GM12872 (cell line): Measurements from ENCODE around the gene CEP83.

Experiments used
- TF ChIP-seq, protein P1 (sequence below): IDR thresholded peaks from 3 replicates; pipeline ENCODE4 v1.5.1; 2011; ENCODE audit warnings: low read depth, mild to moderate bottlenecking, low read length, moderate library complexity; ENCODE audit not compliant: insufficient read depth

The CEP83 gene

DNA sequence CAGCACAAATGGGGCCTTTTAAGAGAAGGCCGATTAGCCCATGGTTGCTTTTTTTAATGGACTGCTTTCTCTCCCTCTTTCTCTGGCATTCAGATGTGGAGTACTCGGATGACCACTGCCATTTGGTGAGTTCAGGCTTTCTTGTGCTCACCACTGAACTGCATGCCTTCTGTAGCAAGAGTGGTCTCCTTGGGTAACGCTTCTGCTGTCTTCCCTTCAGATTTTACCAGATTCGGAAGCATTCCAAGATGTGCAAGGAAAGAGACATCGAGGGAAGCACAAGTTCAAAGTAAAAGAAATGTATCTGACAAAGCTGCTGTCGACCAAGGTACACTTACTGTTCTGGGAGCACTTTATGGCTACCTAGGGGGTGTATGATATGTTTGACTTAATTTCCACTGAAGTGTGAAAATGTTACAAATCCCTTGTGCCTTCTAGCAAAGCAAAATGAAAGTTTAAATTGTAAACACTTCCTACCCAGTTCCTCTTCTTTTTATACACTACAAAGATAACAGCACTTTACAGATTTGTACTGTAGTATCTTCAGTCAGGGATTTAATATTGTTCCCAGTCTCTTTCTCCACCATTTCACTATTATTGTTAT, 162.5 kb downstream of the CEP83 start:
- TF ChIP-seq, protein P1, sequence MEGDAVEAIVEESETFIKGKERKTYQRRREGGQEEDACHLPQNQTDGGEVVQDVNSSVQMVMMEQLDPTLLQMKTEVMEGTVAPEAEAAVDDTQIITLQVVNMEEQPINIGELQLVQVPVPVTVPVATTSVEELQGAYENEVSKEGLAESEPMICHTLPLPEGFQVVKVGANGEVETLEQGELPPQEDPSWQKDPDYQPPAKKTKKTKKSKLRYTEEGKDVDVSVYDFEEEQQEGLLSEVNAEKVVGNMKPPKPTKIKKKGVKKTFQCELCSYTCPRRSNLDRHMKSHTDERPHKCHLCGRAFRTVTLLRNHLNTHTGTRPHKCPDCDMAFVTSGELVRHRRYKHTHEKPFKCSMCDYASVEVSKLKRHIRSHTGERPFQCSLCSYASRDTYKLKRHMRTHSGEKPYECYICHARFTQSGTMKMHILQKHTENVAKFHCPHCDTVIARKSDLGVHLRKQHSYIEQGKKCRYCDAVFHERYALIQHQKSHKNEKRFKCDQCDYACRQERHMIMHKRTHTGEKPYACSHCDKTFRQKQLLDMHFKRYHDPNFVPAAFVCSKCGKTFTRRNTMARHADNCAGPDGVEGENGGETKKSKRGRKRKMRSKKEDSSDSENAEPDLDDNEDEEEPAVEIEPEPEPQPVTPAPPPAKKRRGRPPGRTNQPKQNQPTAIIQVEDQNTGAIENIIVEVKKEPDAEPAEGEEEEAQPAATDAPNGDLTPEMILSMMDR, result no peak

DNA sequence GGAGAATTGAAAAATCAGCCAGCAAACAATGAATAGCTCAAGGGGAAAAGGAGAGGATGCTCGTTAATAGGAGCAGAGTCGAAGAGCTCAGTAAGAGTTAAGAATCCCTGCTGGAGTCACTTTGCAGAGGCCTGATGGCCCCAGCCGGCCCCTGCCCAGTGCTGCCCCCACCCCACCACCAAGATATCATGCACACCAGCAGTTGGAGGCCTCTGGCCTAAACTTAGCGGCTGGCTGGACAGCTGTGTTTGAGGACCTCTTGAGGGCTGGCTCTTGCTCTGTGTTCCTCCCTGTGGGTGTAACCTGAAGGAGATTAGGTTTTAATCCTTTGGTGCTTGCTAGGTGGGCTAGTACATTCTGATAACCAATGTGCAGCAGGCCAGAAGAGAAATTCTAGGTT, 169.3 kb downstream of the CEP83 start:
- TF ChIP-seq, protein P1, result no peak

DNA sequence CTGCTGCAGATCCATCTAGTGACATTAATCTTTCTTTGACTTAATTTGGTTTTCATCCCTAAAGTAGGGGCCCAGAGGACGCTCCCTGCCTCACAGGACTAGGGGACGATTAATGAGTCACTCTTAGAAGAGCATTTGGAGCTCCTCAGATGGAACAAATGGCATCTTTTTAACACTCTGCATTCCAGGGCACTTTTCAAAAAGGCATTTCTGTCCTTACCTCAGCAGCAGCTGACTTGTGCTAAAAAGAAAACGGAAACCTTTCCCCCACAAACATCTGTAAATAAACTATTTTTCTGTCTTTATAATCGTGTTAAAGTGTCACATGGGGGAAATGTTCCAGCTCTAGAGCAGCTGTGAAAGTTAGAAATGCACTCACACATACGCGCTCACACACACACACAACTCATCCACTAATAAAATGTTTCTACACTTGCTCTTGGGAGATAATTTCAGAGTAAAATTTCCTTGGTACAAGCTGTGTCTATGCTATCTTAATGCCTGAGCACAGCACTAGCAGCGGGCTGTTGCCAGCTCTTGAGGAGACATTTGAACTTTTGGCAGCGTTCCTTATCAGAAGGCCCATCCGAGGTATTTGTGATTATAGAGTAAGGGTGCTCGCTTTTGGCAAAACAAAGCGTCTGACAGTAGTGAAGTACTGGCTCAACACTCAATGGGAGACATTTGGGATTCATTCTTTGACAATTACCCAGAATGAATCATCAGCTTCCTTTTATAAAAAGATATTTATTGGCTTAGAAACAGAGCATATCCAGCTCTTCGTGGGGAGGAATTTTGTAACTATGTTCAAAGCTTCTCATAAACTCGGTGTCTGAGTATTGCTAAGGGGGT, 170.0 kb downstream of the CEP83 start:
- TF ChIP-seq, protein P1, result no peak

DNA sequence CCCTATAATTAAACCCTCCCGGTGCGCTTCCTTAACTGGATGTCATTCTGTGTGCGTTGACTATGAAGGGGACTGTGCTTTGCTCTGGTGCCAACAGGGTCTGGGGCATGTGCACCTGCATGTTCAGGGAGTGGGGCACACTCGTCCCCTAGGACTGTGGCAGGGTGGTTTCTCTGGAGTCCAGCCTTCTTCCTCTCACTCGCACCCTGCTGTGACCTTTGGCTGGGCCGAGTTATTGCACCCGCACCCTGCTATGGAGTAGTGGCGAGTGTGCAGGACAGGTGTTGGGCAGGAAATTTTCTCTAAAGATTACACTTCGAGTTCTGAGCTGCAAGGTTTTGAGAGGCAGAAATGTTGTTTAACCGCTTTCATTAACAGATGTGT, 172.4 kb downstream of the CEP83 start:
- TF ChIP-seq, protein P1, result no peak

DNA sequence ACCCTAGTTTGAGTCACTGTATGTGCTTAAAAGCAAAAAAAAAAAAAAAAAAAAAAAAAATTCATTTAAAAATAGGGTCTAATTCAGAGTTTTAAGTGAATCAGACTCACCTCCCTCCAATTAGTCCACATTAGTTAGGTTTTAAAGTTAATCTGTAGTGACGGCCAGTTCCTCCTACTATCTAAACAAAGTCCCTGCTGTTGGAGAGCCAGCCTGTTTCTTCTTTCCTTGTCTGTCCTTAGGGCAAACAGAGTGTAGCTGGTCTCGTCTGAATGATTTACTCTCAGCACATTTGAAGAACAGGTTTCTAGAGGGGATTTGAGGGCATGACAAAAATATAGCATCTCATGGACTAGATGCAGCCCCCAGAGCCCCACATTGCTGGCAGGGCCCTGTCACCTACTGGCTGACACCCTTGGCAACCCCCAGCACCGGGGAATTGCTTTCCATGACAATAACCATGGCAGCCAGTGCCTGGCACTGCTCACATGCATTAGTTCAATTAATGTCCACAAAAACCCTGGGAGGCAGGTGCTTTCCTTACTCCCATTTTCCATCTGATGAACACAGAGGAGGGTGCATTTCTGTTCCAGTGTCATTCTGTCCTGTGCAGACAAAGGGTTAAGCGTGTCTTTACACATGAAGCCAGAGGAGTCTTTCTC, 173.0 kb downstream of the CEP83 start:
- TF ChIP-seq, protein P1, result no peak

DNA sequence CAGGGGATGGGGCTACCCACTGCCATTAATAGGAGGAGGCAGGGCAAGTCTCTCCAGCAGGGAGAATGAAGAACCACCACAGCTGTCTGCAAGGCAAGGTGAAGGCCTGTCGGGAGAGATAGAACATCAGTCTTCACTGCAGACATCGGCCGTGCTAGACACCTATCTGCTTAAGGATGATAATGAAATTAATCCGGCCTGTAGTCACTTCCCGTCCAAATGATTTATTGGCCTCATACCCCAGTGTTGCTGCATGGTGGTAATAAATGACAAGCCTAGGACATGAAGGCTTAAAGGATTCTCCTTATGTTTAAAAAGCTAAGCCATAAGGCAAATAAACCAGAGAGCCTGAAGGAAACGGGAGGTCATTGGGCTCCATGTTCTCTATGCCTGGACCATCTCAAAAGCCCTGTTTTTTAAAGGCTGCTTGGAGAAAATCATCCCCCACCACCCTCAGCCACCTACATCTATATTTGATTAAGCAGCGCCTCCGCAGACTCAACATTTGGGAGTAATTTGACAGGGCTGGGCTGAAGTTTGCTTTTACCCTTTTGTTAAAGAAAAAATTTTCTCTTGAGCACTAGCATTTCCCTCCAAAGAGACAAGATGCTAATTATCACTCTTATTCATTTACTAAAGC, 173.6 kb downstream of the CEP83 start:
- TF ChIP-seq, protein P1, result no peak

DNA sequence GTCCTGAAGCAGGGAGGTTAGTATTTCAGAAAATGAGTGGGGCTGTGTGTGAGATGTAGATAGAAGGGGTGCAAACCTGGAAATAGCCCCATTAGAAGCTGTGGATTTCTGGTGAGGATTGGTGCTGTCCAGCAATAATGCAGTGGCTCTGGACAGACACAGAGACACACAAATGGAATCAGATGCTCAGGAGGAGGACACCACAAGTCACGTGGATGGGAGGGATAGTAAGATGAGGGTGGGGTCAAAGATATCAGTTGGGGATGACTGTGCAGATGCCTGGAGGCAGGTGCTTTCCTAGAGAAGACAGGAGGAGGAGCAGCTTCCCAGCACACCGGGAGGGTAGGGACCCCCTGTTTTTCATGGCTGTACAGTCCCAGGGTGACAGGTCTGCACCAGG, 174.8 kb downstream of the CEP83 start:
- TF ChIP-seq, protein P1, result no peak
